Stimulated activated CD4-positive, alpha-beta T cell treated with anti-CD3 and anti-CD28 coated beads, Interleukin-12 subunit alpha, Interleukin-12 subunit beta, amount 100 ng/mL, for 48 hours (primary cell): ENCODE data around the gene CELSR2.
"Not testable (repeated sequence)": the region's sequence is repeated elsewhere in the genome, so short reads cannot be mapped to it uniquely, and the experiment has no call there.

ENCODE experiments used
- DNase-seq, 3 donors: peaks; one replicate each; pipeline ENCODE4 v3.0.0-alpha.2; 2020; ENCODE audit warnings: low read depth in 2 of 3, low spot score in 1 of 3

Gene CELSR2

GRCh38 chr1:109248797-109249629, at the start of gene CELSR2:
Gene CELSR2, plus strand, starts transcription at chr1:109249539. Its CDS starts 541 bp downstream, at chr1:109250080.
- peak; percentile 17 to 54 (median 21) for DNase-seq

GRCh38 chr1:109199710-109200109, 49.6 kb upstream of the CELSR2 start:
- DNase-seq: no peak

- peak; percentile 68 to 77 (median 74) for DNase-seq
These were observed 48.1 kb upstream of the CELSR2 start for GRCh38 chr1:109201123-109201703.

GRCh38 chr1:109204484-109204883, 44.9 kb upstream of the CELSR2 start:
- DNase-seq: no peak

- DNase-seq: no peak
These were observed 43.0 kb upstream of the CELSR2 start for GRCh38 chr1:109206339-109206738.

- no peak for DNase-seq
These were observed 41.8 kb upstream of the CELSR2 start for GRCh38 chr1:109207467-109208103.

- DNase-seq: no peak
These were observed 40.9 kb upstream of the CELSR2 start for GRCh38 chr1:109208394-109208793.

GRCh38 chr1:109208836-109209463, 40.4 kb upstream of the CELSR2 start:
- no peak for DNase-seq

GRCh38 chr1:109210058-109210457, 39.3 kb upstream of the CELSR2 start:
- no peak for DNase-seq

- DNase-seq: no peak
These were observed 36.0 kb upstream of the CELSR2 start for GRCh38 chr1:109213345-109213823.

GRCh38 chr1:109213824-109214693, 35.3 kb upstream of the CELSR2 start, which contains the start of gene SARS1:
Gene SARS1, plus strand, starts transcription at chr1:109213918. Its CDS starts 75 bp downstream, at chr1:109213993.
- DNase-seq: peak; percentile 73 to 84 (median 77)

- DNase-seq: peak in 2 of 3 donors; percentile 26 to 30
These were observed 34.4 kb upstream of the CELSR2 start for GRCh38 chr1:109214695-109215623.

- DNase-seq: no peak
These were observed 32.7 kb upstream of the CELSR2 start for GRCh38 chr1:109216662-109217061.

- DNase-seq: no peak
These were observed 30.8 kb upstream of the CELSR2 start for GRCh38 chr1:109218516-109218915.

- DNase-seq: not testable (repeated sequence)
These were observed 28.1 kb upstream of the CELSR2 start for GRCh38 chr1:109221201-109221600.

GRCh38 chr1:109225308-109225707, 24.0 kb upstream of the CELSR2 start:
- DNase-seq: no peak

GRCh38 chr1:109225711-109226445, 23.5 kb upstream of the CELSR2 start:
- no peak for DNase-seq

- DNase-seq: no peak
These were observed 21.2 kb upstream of the CELSR2 start for GRCh38 chr1:109228167-109228566.
